GM23338 (cell line): Measurements from ENCODE around the gene SCRG1.

Source experiments
- EZH2 ChIP-seq: fragments of 200-600 bp; sonication (generic); IDR thresholded peaks from one replicate; pipeline ENCODE4 v1.8.0; 2017; ENCODE audit warnings: antibody characterized with exemption, mild to moderate bottlenecking, low read depth; ENCODE audit not compliant: unreplicated experiment
- EZH2phosphoT487 ChIP-seq: fragments of 200-600 bp; sonication (generic); IDR thresholded peaks from one replicate; pipeline ENCODE4 v1.8.1; 2018; ENCODE audit warnings: antibody characterized with exemption; ENCODE audit not compliant: unreplicated experiment
- POLR2AphosphoS5 ChIP-seq: IDR thresholded peaks from 2 replicates; pipeline ENCODE4 v1.6.1; 2016; ENCODE audit warnings: antibody characterized with exemption, low read depth
- TF ChIP-seq, protein P1 (sequence below), 2 experiments: fragments of 200-600 bp in 1 of 2; sonication (generic) in 1 of 2; conservative IDR thresholded peaks; 2 replicates each; pipeline versions ENCODE4 v1.5.1 to v1.6.1; 2016 to 2017; ENCODE audit warnings: antibody characterized with exemption in 2 of 2, low read depth in 2 of 2, mild to moderate bottlenecking in 2 of 2, moderate library complexity in 1 of 2

- TF ChIP-seq EZH2phosphoT487 = no peak
- no peak for TF ChIP-seq EZH2
- TF ChIP-seq, protein P1, sequence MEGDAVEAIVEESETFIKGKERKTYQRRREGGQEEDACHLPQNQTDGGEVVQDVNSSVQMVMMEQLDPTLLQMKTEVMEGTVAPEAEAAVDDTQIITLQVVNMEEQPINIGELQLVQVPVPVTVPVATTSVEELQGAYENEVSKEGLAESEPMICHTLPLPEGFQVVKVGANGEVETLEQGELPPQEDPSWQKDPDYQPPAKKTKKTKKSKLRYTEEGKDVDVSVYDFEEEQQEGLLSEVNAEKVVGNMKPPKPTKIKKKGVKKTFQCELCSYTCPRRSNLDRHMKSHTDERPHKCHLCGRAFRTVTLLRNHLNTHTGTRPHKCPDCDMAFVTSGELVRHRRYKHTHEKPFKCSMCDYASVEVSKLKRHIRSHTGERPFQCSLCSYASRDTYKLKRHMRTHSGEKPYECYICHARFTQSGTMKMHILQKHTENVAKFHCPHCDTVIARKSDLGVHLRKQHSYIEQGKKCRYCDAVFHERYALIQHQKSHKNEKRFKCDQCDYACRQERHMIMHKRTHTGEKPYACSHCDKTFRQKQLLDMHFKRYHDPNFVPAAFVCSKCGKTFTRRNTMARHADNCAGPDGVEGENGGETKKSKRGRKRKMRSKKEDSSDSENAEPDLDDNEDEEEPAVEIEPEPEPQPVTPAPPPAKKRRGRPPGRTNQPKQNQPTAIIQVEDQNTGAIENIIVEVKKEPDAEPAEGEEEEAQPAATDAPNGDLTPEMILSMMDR (conservative IDR thresholded peaks at IDR 0.05; ENCODE audit: low read depth in 2 of 2) = no peak
- TF ChIP-seq POLR2AphosphoS5 = no peak
Observed at GRCh38 chr4:173443121-173443520, 44.2 kb upstream of the SCRG1 start.
